Upper lobe of left lung (tissue), 6 donors: Measurements from ENCODE around the gene SLC6A20. TPM values are rescaled to one million over a fixed set of nuclear protein-coding genes. Genes with fewer than 3 reads are reported as not detected.

Experiments
- ATAC-seq, 2 donors: fragments of 200-7000 bp; cut with Tn5 transposase; one replicate each; pipeline ENCODE4 v1.9.1; 2022; ENCODE audit warnings: mild to moderate bottlenecking in 2 of 2, moderate library complexity in 2 of 2; ENCODE audit not compliant: low FRiP score in 2 of 2
- DNase-seq, 2 donors: peaks; one replicate each; pipeline ENCODE4 v3.0.0-alpha.2; 2019 to 2020
- H3K27ac ChIP-seq, 4 donors: fragments of 200-600 bp; sonication (generic); one replicate each; pipeline ENCODE4 v1.5.1; 2016 to 2019
- H3K27me3 ChIP-seq, 4 donors: fragments of 200-600 bp; sonication (generic); one replicate each; pipeline ENCODE4 v1.5.1; 2017 to 2019
- H3K36me3 ChIP-seq, 4 donors: fragments of 200-600 bp; sonication (generic); one replicate each; pipeline ENCODE4 v1.5.1; 2016 to 2019
- H3K4me1 ChIP-seq, 4 donors: fragments of 200-600 bp; sonication (generic); one replicate each; pipeline ENCODE4 v1.5.1; 2018 to 2019
- H3K4me3 ChIP-seq, 4 donors: fragments of 200-600 bp; sonication (generic); one replicate each; pipeline ENCODE4 v1.5.1; 2017 to 2019; ENCODE audit warnings: mild to moderate bottlenecking in 2 of 4, moderate library complexity in 1 of 4
- H3K9me3 ChIP-seq, 4 donors: fragments of 200-600 bp; sonication (generic); one replicate each; pipeline ENCODE4 v1.5.1; 2018 to 2019
- EP300 ChIP-seq, 4 donors: sonication (generic); formaldehyde crosslinking; IDR thresholded peaks; one replicate each; pipeline ENCODE4 v1.5.1; 2017; ENCODE audit warnings: antibody characterized with exemption in 4 of 4, control low read depth in 2 of 4
- POLR2A ChIP-seq, 4 donors: fragments of 450-650 bp; IDR thresholded peaks; one replicate each; pipeline ENCODE4 v1.5.1; 2016 to 2017; ENCODE audit warnings: antibody characterized with exemption in 4 of 4, mild to moderate bottlenecking in 2 of 4
- POLR2AphosphoS5 ChIP-seq, 2 donors: sonication (generic); formaldehyde crosslinking; IDR thresholded peaks; one replicate each; pipeline ENCODE4 v1.5.1; 2017; ENCODE audit warnings: antibody characterized with exemption in 2 of 2
- WGBS, 2 donors: methylation state at CpG; one replicate each; pipeline ENCODE4 v1.1.5; 2017 to 2018; 5-methylcytosine and 5-hydroxymethylcytosine counted together
- total RNA-seq, 6 donors: library from RNA; depleted of rRNA in 4 of 6; stranded (reverse); fragments of >200 nt in 4 of 6; gene quantifications; one replicate each; pipeline versions ENCODE4 v1.1.0 to v1.2.1, GENCODE V29; 2016 to 2021
- TF ChIP-seq, protein P1 (sequence below), 6 experiments: fragments of 450-650 bp in 4 of 6; fragments of 200-600 bp in 2 of 6; sonication (generic) in 2 of 6; IDR thresholded peaks; one replicate each; pipeline ENCODE4 v1.5.1; 2016 to 2019; ENCODE audit warnings: antibody characterized with exemption in 6 of 6
- donor health status: DM: no; HTN: no; CAD: no; lungs with moderate emphysema.
- donor health status: DM: no; HTN: yes; CAD: no; lungs with severe emphysema.

Gene SLC6A20
- total RNA-seq, 6 donors from 2014 or later, result 0.11 to 20.1 (median 7.2) TPM

DNA sequence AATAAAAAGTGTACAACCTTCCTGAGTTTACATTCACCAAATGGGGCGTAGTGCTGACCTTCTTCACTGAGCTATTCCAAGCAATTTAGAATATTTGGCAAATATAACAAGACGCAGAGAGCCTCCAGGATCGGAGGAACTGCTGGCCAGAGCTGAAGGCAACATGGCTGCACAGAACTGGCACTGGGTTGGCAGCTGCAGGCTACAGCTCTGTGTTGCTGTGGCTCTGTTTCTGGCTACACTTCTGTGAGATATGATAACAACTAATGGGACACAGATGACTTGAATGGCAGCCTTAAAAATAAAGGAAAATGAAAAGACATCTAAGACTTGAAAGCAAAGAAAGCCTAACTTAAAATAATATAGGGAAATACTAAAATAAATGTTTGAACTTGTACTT lies 10.8 kb upstream of the SLC6A20 start:
- DNase-seq (no peak), ATAC-seq (no peak)
- H3K36me3 ChIP-seq, result no peaks in the 10 kb centered on the region
- no peaks in the 10 kb centered on the region for H3K4me1 ChIP-seq
- WGBS, 2 donors, result 83 to 89% methylated on average over 3 of the region's 3 CpGs
- no peak overlapping the region for H3K27ac ChIP-seq
- no peaks in the 10 kb centered on the region for H3K9me3 ChIP-seq
- TF ChIP-seq, protein P1, sequence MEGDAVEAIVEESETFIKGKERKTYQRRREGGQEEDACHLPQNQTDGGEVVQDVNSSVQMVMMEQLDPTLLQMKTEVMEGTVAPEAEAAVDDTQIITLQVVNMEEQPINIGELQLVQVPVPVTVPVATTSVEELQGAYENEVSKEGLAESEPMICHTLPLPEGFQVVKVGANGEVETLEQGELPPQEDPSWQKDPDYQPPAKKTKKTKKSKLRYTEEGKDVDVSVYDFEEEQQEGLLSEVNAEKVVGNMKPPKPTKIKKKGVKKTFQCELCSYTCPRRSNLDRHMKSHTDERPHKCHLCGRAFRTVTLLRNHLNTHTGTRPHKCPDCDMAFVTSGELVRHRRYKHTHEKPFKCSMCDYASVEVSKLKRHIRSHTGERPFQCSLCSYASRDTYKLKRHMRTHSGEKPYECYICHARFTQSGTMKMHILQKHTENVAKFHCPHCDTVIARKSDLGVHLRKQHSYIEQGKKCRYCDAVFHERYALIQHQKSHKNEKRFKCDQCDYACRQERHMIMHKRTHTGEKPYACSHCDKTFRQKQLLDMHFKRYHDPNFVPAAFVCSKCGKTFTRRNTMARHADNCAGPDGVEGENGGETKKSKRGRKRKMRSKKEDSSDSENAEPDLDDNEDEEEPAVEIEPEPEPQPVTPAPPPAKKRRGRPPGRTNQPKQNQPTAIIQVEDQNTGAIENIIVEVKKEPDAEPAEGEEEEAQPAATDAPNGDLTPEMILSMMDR (IDR thresholded peaks at IDR 0.05), result no peak
- TF ChIP-seq POLR2A (IDR thresholded peaks at IDR 0.05) (no peak), POLR2AphosphoS5 (IDR thresholded peaks at IDR 0.05) (no peak), EP300 (IDR thresholded peaks at IDR 0.05) (no peak)
- H3K27me3 ChIP-seq, result no peaks in the 10 kb centered on the region
- H3K4me3 ChIP-seq, result no peak overlapping the region

- ATAC-seq (no peak), DNase-seq (no peak)
Observed at GRCh38 chr3:45806072-45806471, 9.7 kb upstream of the SLC6A20 start.

DNA sequence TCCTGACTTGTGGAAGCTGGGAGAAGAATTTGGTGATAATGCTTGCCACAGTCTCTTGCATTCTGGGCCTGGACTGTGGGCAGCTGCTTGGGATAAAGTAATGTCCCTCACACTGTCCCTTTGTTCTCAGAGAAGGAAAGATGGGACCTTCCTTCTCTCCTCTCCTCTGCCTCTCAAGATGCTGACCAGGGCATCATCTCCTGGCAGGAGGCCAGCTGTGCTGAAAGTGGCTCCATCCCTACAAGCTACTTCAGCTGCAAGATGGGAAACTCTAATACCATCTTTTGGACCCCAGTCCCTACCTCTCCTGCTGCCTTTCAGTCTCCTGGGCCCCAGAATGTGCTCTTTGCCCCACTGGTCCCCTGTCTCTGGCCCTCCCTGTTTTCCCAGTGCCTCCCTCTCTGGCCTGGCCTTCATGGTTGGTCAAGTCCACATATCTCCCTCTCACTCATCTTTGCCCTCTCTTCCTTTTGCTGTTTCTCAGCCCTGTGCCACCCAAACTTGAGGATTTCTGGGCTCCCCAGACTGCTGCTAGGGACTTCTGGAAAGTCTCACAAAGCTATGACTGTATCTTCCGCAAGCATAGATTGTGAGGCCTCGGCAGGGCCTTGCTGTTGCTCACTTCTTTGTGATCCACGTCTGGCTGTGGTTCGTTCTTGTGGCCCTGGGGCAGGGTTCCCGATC lies 7.1 kb upstream of the SLC6A20 start:
- WGBS, 2 donors, result 89 to 97% methylated on average over 5 of the region's 5 CpGs
- no peaks in the 10 kb centered on the region for H3K4me1 ChIP-seq
- H3K4me3 ChIP-seq, result no peak overlapping the region
- no peak overlapping the region for H3K27ac ChIP-seq
- no peaks in the 10 kb centered on the region for H3K9me3 ChIP-seq
- TF ChIP-seq, protein P1 (IDR thresholded peaks at IDR 0.05), result no peak
- no peak for TF ChIP-seq POLR2AphosphoS5 (IDR thresholded peaks at IDR 0.05)
- no peak for TF ChIP-seq EP300 (IDR thresholded peaks at IDR 0.05)
- TF ChIP-seq POLR2A (IDR thresholded peaks at IDR 0.05), result no peak
- H3K27me3 ChIP-seq, result no peaks in the 10 kb centered on the region
- ATAC-seq (no peak), DNase-seq (no peak)
- H3K36me3 ChIP-seq, result no peaks in the 10 kb centered on the region

More at GRCh38 chr3:45806072-45806471, 9.7 kb upstream of the SLC6A20 start:
- TF ChIP-seq EP300 (IDR thresholded peaks at IDR 0.05) (no peak), POLR2AphosphoS5 (IDR thresholded peaks at IDR 0.05) (no peak), POLR2A (IDR thresholded peaks at IDR 0.05) (no peak)
- TF ChIP-seq, protein P1 (IDR thresholded peaks at IDR 0.05), result no peak
- Histone ChIP-seq H3K36me3 (no peaks in the 10 kb centered on the region), H3K4me1 (no peaks in the 10 kb centered on the region), H3K9me3 (no peaks in the 10 kb centered on the region), H3K27ac (no peak overlapping the region), H3K27me3 (no peaks in the 10 kb centered on the region), H3K4me3 (no peak overlapping the region)
- WGBS, 2 donors, result 53 to 76% methylated on average over 3 of the region's 3 CpGs

GRCh38 chr3:45802146-45802545 lies 5.8 kb upstream of the SLC6A20 start:
- Histone ChIP-seq H3K27ac (no peak overlapping the region), H3K4me3 (no peak overlapping the region), H3K27me3 (peaks cover 0 to under 1% (median 0%) of the 10 kb centered on the region in 4 donors), H3K4me1 (no peaks in the 10 kb centered on the region), H3K36me3 (no peaks in the 10 kb centered on the region), H3K9me3 (no peaks in the 10 kb centered on the region)
- DNase-seq (no peak), ATAC-seq (no peak)
- WGBS, 2 donors, result 95% methylated on average over 8 to 9 of the region's 9 CpGs
- TF ChIP-seq, protein P1 (IDR thresholded peaks at IDR 0.05), result no peak
- TF ChIP-seq EP300 (IDR thresholded peaks at IDR 0.05), result no peak
- no peak for TF ChIP-seq POLR2AphosphoS5 (IDR thresholded peaks at IDR 0.05)
- TF ChIP-seq POLR2A (IDR thresholded peaks at IDR 0.05), result no peak

GRCh38 chr3:45800611-45801010 lies 4.3 kb upstream of the SLC6A20 start:
- Histone ChIP-seq H3K27me3 (peaks cover 0 to 16% (median 7%) of the 10 kb centered on the region in 4 donors), H3K4me1 (peaks cover 11 to 14% (median 12%) of the 10 kb centered on the region in 4 donors), H3K4me3 (no peak overlapping the region), H3K9me3 (no peaks in the 10 kb centered on the region), H3K36me3 (no peaks in the 10 kb centered on the region), H3K27ac (no peak overlapping the region)
- no peak for TF ChIP-seq EP300 (IDR thresholded peaks at IDR 0.05)
- TF ChIP-seq, protein P1 (IDR thresholded peaks at IDR 0.05), result no peak
- TF ChIP-seq POLR2A (IDR thresholded peaks at IDR 0.05), result no peak
- no peak for TF ChIP-seq POLR2AphosphoS5 (IDR thresholded peaks at IDR 0.05)
- ATAC-seq (no peak), DNase-seq (no peak)
- WGBS, 2 donors, result 71 to 82% methylated on average over 2 to 4 of the region's 4 CpGs
